ENCODE data around the gene IDE. TPM values are rescaled to one million over a fixed set of nuclear protein-coding genes. Genes with fewer than 3 reads are reported as not detected.
A peak's percentile ranks its signal among the peaks of the same experiment; 100 is the strongest.

Gene IDE
- total and polyA plus RNA-seq, 7 donors, result 9.2 to 69.3 (median 48.8) TPM

- H3K27me3 ChIP-seq (ENCODE audit: insufficient read depth in 3 of 3, low read length in 2 of 3), result no peaks in the 10 kb centered on the region
- H3K9me3 ChIP-seq, result no peaks in the 10 kb centered on the region
- no peak for TF ChIP-seq CTCF (IDR thresholded peaks at IDR 0.05)
- H3K4me1 ChIP-seq, result peaks cover 12% of the 10 kb centered on the region
- H3K4me3 ChIP-seq, result no peak overlapping the region
- peaks cover 0 to 7% of the 10 kb centered on the region in 2 donors for H3K36me3 ChIP-seq (ENCODE audit: insufficient read depth in 1 of 2, low read depth in 1 of 2)
- no peak for DNase-seq
- intact Hi-C loops (cut with DNase I), result no loop called here
- ATAC-seq, result no peak
- H3K27ac ChIP-seq, result no peak overlapping the region
Measured at GRCh38 chr10:92541583-92541982, 32.3 kb downstream of the IDE start.

GRCh38 chr10:92538231-92538958, 35.5 kb downstream of the IDE start:
- intact Hi-C loops (cut with DNase I), result no loop called here
- no peaks in the 10 kb centered on the region for H3K27me3 ChIP-seq (ENCODE audit: insufficient read depth in 3 of 3, low read length in 2 of 3)
- H3K4me1 ChIP-seq, result peaks cover 12% of the 10 kb centered on the region
- no peak for TF ChIP-seq CTCF (IDR thresholded peaks at IDR 0.05)
- ATAC-seq (peak in 1 of 4 donors; percentile 67), DNase-seq (no peak)
- no peak overlapping the region for H3K27ac ChIP-seq
- 48 to 57% (median 49%) methylated on average over 4 of the region's 4 CpGs for WGBS, 3 donors
- H3K4me3 ChIP-seq, result no peak overlapping the region
- no peaks in the 10 kb centered on the region for H3K9me3 ChIP-seq
- peaks cover 0 to 39% of the 10 kb centered on the region in 2 donors for H3K36me3 ChIP-seq (ENCODE audit: insufficient read depth in 1 of 2, low read depth in 1 of 2)

GRCh38 chr10:92530891-92531535, 42.9 kb downstream of the IDE start:
- peaks cover 0 to 96% of the 10 kb centered on the region in 2 donors for H3K36me3 ChIP-seq (ENCODE audit: insufficient read depth in 1 of 2, low read depth in 1 of 2)
- intact Hi-C loops (cut with DNase I), result no loop called here
- WGBS, 3 donors, result 82 to 86% (median 85%) methylated on average over 2 of the region's 2 CpGs

GRCh38 chr10:92530421-92530820, 43.5 kb downstream of the IDE start:
- H3K36me3 ChIP-seq (ENCODE audit: insufficient read depth in 1 of 2, low read depth in 1 of 2), result peaks cover 0 to 95% of the 10 kb centered on the region in 2 donors
- H3K4me1 ChIP-seq, result no peaks in the 10 kb centered on the region
- no peak for TF ChIP-seq CTCF (IDR thresholded peaks at IDR 0.05)
- 47 to 53% (median 53%) methylated on average over 1 of the region's 1 CpG for WGBS, 3 donors
- DNase-seq, result no peak
- no peaks in the 10 kb centered on the region for H3K27me3 ChIP-seq (ENCODE audit: insufficient read depth in 3 of 3, low read length in 2 of 3)
- no peaks in the 10 kb centered on the region for H3K9me3 ChIP-seq
- ATAC-seq, result no peak
- H3K4me3 ChIP-seq, result no peak overlapping the region
- H3K27ac ChIP-seq, result no peak overlapping the region
- intact Hi-C loops (cut with DNase I), result no loop called here

More at GRCh38 chr10:92530891-92531535, 42.9 kb downstream of the IDE start:
- DNase-seq (no peak), ATAC-seq (no peak)
- H3K27ac ChIP-seq, result no peak overlapping the region
- no peak for TF ChIP-seq CTCF (IDR thresholded peaks at IDR 0.05)
- H3K27me3 ChIP-seq (ENCODE audit: insufficient read depth in 3 of 3, low read length in 2 of 3), result no peaks in the 10 kb centered on the region
- H3K4me3 ChIP-seq, result no peak overlapping the region
- H3K4me1 ChIP-seq, result no peaks in the 10 kb centered on the region
- H3K9me3 ChIP-seq, result no peaks in the 10 kb centered on the region
